DND-41 (cell line): Measurements from ENCODE around the gene MRPL20.

Source experiments
- ATAC-seq: fragments of 200-7000 bp; cut with Tn5 transposase; 3 replicates; pipeline ENCODE4 v1.9.1; 2021; ENCODE audit warnings: low read depth; ENCODE audit not compliant: insufficient read depth
- DNase-seq: peaks from one replicate; pipeline ENCODE4 v3.0.0-alpha.2; 2020
- H2AFZ ChIP-seq: 2 replicates; pipeline ENCODE4 v1.6.0; 2012; ENCODE audit warnings: low read depth, low read length
- H3K27ac ChIP-seq: 2 replicates; pipeline ENCODE4 v1.5.1; 2012; ENCODE audit warnings: low read length, inconsistent platforms
- H3K27me3 ChIP-seq: fragments of 200-600 bp; sonication (generic); 2 replicates; pipeline ENCODE4 v1.6.0; 2012; ENCODE audit warnings: low read length, mild to moderate bottlenecking, inconsistent platforms; ENCODE audit not compliant: insufficient read depth, poor library complexity
- H3K36me3 ChIP-seq: 2 replicates; pipeline ENCODE4 v1.5.1; 2012; ENCODE audit warnings: low read length, inconsistent platforms; ENCODE audit not compliant: insufficient read depth
- H3K4me1 ChIP-seq: 2 replicates; pipeline ENCODE4 v1.5.1; 2012; ENCODE audit warnings: mild to moderate bottlenecking, low read length; ENCODE audit not compliant: insufficient read depth
- H3K4me2 ChIP-seq: 2 replicates; pipeline ENCODE4 v1.6.0; 2012; ENCODE audit warnings: mild to moderate bottlenecking, moderate library complexity, low read length, inconsistent platforms; ENCODE audit not compliant: insufficient read depth
- H3K4me3 ChIP-seq, 2 experiments: fragments of 200-600 bp in 1 of 2; shearing (Covaris generic) in 1 of 2; 2 replicates each; pipeline ENCODE4 v1.5.1; 2012 to 2016; ENCODE audit warnings: inconsistent platforms in 2 of 2, low read length in 2 of 2, mild to moderate bottlenecking in 2 of 2, low read depth in 1 of 2, moderate library complexity in 1 of 2
- H3K79me2 ChIP-seq: 2 replicates; pipeline ENCODE4 v1.6.0; 2012; ENCODE audit warnings: low read length, inconsistent platforms; ENCODE audit not compliant: insufficient read depth
- H3K9ac ChIP-seq: 2 replicates; pipeline ENCODE4 v1.6.0; 2012; ENCODE audit warnings: low read depth, mild to moderate bottlenecking, inconsistent platforms, low read length, moderate library complexity
- H3K9me3 ChIP-seq: 2 replicates; pipeline ENCODE4 v1.5.1; 2012; ENCODE audit warnings: low read length, moderate library complexity, mild to moderate bottlenecking, inconsistent platforms; ENCODE audit not compliant: insufficient read depth, severe bottlenecking
- H4K20me1 ChIP-seq: 2 replicates; pipeline ENCODE4 v1.6.0; 2012; ENCODE audit warnings: low read length; ENCODE audit not compliant: insufficient read depth
- CTCF ChIP-seq: IDR thresholded peaks from 2 replicates; pipeline ENCODE4 v1.5.1; 2012; ENCODE audit warnings: borderline replicate concordance, low read length, moderate library complexity, mild to moderate bottlenecking; ENCODE audit not compliant: poor library complexity, severe bottlenecking; ENCODE audit errors: extremely low read depth
- EZH2 ChIP-seq: IDR thresholded peaks from 3 replicates; pipeline ENCODE4 v1.6.1; 2012; ENCODE audit warnings: borderline replicate concordance, low read depth, mild to moderate bottlenecking, moderate library complexity, low read length, inconsistent platforms; ENCODE audit not compliant: severe bottlenecking

Gene MRPL20

DNA sequence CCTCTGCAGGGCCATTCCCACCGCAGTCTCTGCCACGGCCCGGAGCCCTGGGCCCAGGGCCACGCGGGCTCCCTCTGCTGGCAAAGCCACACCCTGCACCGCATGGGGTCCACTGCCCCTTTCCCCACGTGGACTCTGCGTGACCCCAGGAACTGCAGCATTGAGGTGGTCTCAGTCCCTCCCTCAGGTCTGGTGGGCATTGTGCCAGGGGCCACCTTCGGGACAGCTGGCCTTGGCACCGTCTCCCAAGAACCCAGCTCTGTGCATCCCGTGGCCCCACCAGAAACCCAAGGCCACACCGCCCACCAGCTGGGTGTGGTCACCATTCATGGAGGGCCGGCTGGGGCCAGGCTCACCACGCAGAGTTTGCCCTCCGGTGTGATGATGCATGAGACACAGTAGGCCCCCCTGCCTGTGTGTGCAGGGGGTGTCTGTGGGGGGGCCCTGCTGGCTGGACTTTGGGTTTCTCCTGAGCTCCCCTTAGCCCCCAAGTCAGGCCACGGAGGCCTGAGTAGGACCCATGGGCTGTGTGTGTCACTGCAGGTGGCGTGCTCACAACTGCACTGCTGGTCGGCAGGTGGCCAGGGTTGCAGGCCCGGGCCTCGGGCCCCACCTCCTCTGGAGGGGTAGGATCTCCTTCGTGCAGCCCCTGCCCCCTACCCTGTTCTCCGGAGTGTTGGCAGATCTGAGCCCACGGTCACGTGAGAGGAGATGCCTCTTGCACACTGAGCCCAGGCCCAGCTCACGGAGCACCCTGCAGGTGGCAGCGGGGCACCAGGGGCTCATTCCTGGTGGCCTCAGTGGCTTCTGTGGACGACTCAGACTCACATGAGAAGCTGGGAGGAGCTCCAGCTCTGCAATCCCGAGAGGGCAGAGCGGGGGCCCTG, 34.2 kb upstream of the MRPL20 start:
- DNase-seq: peak; percentile 55
- H3K9me3 ChIP-seq: no peaks in the 10 kb centered on the region
- H3K27ac ChIP-seq: no peak overlapping the region
- H3K4me2 ChIP-seq: no peak overlapping the region; the same call in 1 of the 2 replicates
- H2AFZ ChIP-seq: peak overlapping the region; percentile 29; the same call in 1 of the 2 replicates
- ATAC-seq: peak; percentile 89
- H3K27me3 ChIP-seq: no peaks in the 10 kb centered on the region
- no peak overlapping the region for H3K4me3 ChIP-seq
- TF ChIP-seq EZH2 (no peak), CTCF (peak; percentile 91)
- no peaks in the 10 kb centered on the region for H4K20me1 ChIP-seq
- no peak overlapping the region for H3K9ac ChIP-seq
- H3K36me3 ChIP-seq: no peaks in the 10 kb centered on the region
- no peaks in the 10 kb centered on the region for H3K79me2 ChIP-seq
- no peaks in the 10 kb centered on the region for H3K4me1 ChIP-seq

- Histone ChIP-seq H3K9me3 (no peaks in the 10 kb centered on the region), H3K27ac (no peak overlapping the region), H3K9ac (no peak overlapping the region), H3K4me2 (no peak overlapping the region; the same call in 1 of the 2 replicates), H2AFZ (peak overlapping the region; percentile 29), H4K20me1 (no peaks in the 10 kb centered on the region), H3K4me3 (no peak overlapping the region), H3K36me3 (no peaks in the 10 kb centered on the region), H3K27me3 (no peaks in the 10 kb centered on the region), H3K4me1 (no peaks in the 10 kb centered on the region), H3K79me2 (no peaks in the 10 kb centered on the region)
- peak; percentile 11; the same call in 1 of the 3 replicates for ATAC-seq
- TF ChIP-seq CTCF (no peak), EZH2 (no peak)
- DNase-seq: no peak
These were observed 33.3 kb upstream of the MRPL20 start for GRCh38 chr1:1440262-1441001.

DNA sequence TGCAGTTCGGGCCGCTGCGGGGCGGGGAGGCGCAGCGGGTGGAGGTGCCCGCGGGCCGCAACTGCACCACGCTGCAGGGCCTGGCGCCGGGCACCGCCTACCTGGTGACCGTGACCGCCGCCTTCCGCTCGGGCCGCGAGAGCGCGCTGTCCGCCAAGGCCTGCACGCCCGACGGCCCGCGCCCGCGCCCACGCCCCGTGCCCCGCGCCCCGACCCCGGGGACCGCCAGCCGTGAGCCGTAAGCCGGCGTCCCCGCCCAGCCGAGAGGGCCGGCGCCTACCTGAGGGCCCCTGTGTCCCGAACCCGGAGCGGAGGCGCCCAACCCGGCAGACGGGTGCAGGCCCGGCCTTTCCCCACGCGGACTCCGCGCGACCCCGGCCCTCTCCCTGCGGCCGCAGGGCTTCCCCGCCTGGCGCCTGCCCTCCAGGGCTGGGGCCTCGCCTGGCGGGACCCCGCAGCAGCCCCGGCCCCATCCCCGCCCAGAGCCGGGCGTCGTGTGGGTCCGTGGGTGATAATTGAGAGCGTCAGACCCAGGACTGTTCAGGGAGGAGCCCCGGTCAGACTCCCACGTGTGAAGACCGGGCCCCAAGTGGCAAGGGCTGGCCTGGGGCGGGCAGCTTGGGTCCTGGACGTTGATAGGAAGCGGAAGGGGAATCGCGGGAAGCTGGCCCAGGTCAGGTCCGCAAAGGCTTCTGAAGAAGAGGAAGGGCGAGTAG, 32.6 kb upstream of the MRPL20 start:
- Histone ChIP-seq H4K20me1 (no peaks in the 10 kb centered on the region), H3K9me3 (no peaks in the 10 kb centered on the region), H3K4me2 (no peak overlapping the region), H3K4me3 (no peak overlapping the region), H3K27me3 (no peaks in the 10 kb centered on the region), H2AFZ (no peak overlapping the region), H3K36me3 (no peaks in the 10 kb centered on the region), H3K4me1 (no peaks in the 10 kb centered on the region), H3K79me2 (no peaks in the 10 kb centered on the region), H3K27ac (no peak overlapping the region), H3K9ac (no peak overlapping the region)
- TF ChIP-seq CTCF (no peak), EZH2 (no peak)
- no peak for DNase-seq
- no peak for ATAC-seq
